Esophagus (tissue), 2 donors: ENCODE results near the gene PGAM5. TPM values are rescaled to one million over a fixed set of nuclear protein-coding genes. Genes with fewer than 3 reads are reported as not detected.

ENCODE experiments used
- H3K27ac ChIP-seq, 2 donors: one replicate each; pipeline ENCODE4 v1.5.1; 2013; ENCODE audit warnings: low read depth in 2 of 2, mild to moderate bottlenecking in 2 of 2, inconsistent platforms in 1 of 2, low read length in 1 of 2, moderate library complexity in 1 of 2
- H3K27me3 ChIP-seq, 2 donors: one replicate each; pipeline ENCODE4 v1.6.1; 2013; ENCODE audit warnings: low read length in 2 of 2, control low read depth in 1 of 2, mild to moderate bottlenecking in 1 of 2; ENCODE audit not compliant: insufficient read depth in 2 of 2, control insufficient read depth in 1 of 2
- H3K36me3 ChIP-seq, 2 donors: one replicate each; pipeline ENCODE4 v1.6.1; 2013; ENCODE audit warnings: low read length in 1 of 2; ENCODE audit not compliant: control insufficient read depth in 2 of 2, insufficient read depth in 2 of 2
- H3K4me1 ChIP-seq, 2 donors: one replicate each; pipeline ENCODE4 v1.6.1; 2013; ENCODE audit warnings: low read length in 1 of 2; ENCODE audit not compliant: control insufficient read depth in 2 of 2, insufficient read depth in 2 of 2
- H3K4me3 ChIP-seq, 2 donors: one replicate each; pipeline ENCODE4 v1.5.1; 2013; ENCODE audit warnings: low read length in 2 of 2, mild to moderate bottlenecking in 2 of 2, low read depth in 1 of 2, moderate library complexity in 1 of 2
- H3K9me3 ChIP-seq, 2 donors: one replicate each; pipeline ENCODE4 v1.6.1; 2013; ENCODE audit warnings: mild to moderate bottlenecking in 2 of 2, low read depth in 1 of 2, low read length in 1 of 2, moderate library complexity in 1 of 2; ENCODE audit not compliant: control insufficient read depth in 2 of 2, insufficient read depth in 1 of 2
- WGBS, 2 donors: extraction: QIAGEN DNeasy Blood & Tissue Kit; methylation state at CpG; one replicate each; pipeline ENCODE4 v1.1.7; 2013; 5-methylcytosine and 5-hydroxymethylcytosine counted together
- polyA plus RNA-seq, 2 donors: library from polyadenylated mRNA; stranded (reverse); fragments of 200-250 nt; gene quantifications; one replicate each; pipeline ENCODE4 v1.2.3, GENCODE V29; 2013
- donor health status: healthy with polysubstance abuse.
- donor health status: Bipolar disorder and iron deficiency.

PGAM5 gene
- polyA plus RNA-seq, 2 donors: 19.1 to 20.5 TPM

- 95 to 98% methylated on average over 12 of the region's 12 CpGs for WGBS, 2 donors
- no peak overlapping the region for H3K4me3 ChIP-seq
- H3K27me3 ChIP-seq: no peaks in the 10 kb centered on the region
- no peaks in the 10 kb centered on the region for H3K4me1 ChIP-seq
- H3K36me3 ChIP-seq: peaks cover 22 to 50% of the 10 kb centered on the region in 2 donors
- no peaks in the 10 kb centered on the region for H3K9me3 ChIP-seq
- H3K27ac ChIP-seq: no peak overlapping the region
These were observed 15.7 kb downstream of the PGAM5 start for GRCh38 chr12:132726386-132726785.

- no peak overlapping the region for H3K27ac ChIP-seq
- WGBS, 2 donors: 93 to 94% methylated on average over 37 of the region's 37 CpGs
- no peak overlapping the region for H3K4me3 ChIP-seq
- H3K9me3 ChIP-seq: no peaks in the 10 kb centered on the region
- H3K27me3 ChIP-seq: no peaks in the 10 kb centered on the region
- H3K36me3 ChIP-seq: peaks cover 26 to 57% of the 10 kb centered on the region in 2 donors
- no peaks in the 10 kb centered on the region for H3K4me1 ChIP-seq
These were observed 16.6 kb downstream of the PGAM5 start for GRCh38 chr12:132727091-132727794.

DNA sequence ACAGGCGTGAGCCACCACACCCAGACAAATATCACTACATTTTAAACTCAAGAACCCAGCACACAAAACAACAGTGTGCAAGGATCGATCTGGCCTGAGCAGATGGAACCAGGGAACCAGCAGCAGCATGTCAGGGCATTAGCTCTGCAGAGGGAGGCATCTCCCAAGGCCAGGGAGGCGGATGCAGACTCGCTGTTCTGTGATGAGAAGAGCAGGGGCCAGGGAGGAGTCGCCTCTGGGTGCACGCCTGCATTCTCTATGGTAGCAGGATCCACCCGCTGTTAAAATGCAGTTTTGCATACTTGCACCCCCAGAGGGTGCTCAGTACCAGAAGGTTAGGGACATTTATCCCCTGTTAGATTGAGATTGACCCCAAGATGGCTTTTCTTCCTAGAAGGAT lies 17.9 kb downstream of the PGAM5 start:
- peaks cover 23 to 63% of the 10 kb centered on the region in 2 donors for H3K36me3 ChIP-seq
- WGBS, 2 donors: 91 to 92% methylated on average over 7 of the region's 7 CpGs
- H3K4me3 ChIP-seq: no peak overlapping the region
- H3K4me1 ChIP-seq: no peaks in the 10 kb centered on the region
- H3K27me3 ChIP-seq: no peaks in the 10 kb centered on the region
- no peak overlapping the region for H3K27ac ChIP-seq
- no peaks in the 10 kb centered on the region for H3K9me3 ChIP-seq

GRCh38 chr12:132729541-132730320 lies 19.1 kb downstream of the PGAM5 start:
- no peaks in the 10 kb centered on the region for H3K27me3 ChIP-seq
- H3K4me1 ChIP-seq: no peaks in the 10 kb centered on the region
- no peak overlapping the region for H3K27ac ChIP-seq
- H3K4me3 ChIP-seq: no peak overlapping the region
- 87 to 90% methylated on average over 24 of the region's 24 CpGs for WGBS, 2 donors
- no peaks in the 10 kb centered on the region for H3K9me3 ChIP-seq
- H3K36me3 ChIP-seq: peaks cover 23 to 64% of the 10 kb centered on the region in 2 donors

GRCh38 chr12:132730353-132730752 lies 19.7 kb downstream of the PGAM5 start:
- H3K27ac ChIP-seq: no peak overlapping the region
- 95 to 96% methylated on average over 11 of the region's 11 CpGs for WGBS, 2 donors
- no peaks in the 10 kb centered on the region for H3K27me3 ChIP-seq
- no peaks in the 10 kb centered on the region for H3K9me3 ChIP-seq
- no peaks in the 10 kb centered on the region for H3K4me1 ChIP-seq
- no peak overlapping the region for H3K4me3 ChIP-seq
- H3K36me3 ChIP-seq: peaks cover 25 to 64% of the 10 kb centered on the region in 2 donors

GRCh38 chr12:132731574-132731973 lies 20.9 kb downstream of the PGAM5 start:
- Histone ChIP-seq H3K36me3 (peaks cover 31 to 66% of the 10 kb centered on the region in 2 donors), H3K9me3 (no peaks in the 10 kb centered on the region), H3K27ac (no peak overlapping the region), H3K4me3 (no peak overlapping the region), H3K27me3 (no peaks in the 10 kb centered on the region), H3K4me1 (no peaks in the 10 kb centered on the region)
- 83 to 88% methylated on average over 17 of the region's 17 CpGs for WGBS, 2 donors

GRCh38 chr12:132734206-132734605 lies 23.6 kb downstream of the PGAM5 start:
- H3K27ac ChIP-seq: no peak overlapping the region
- WGBS, 2 donors: 79 to 82% methylated on average over 10 of the region's 10 CpGs
- peaks cover 29 to 61% of the 10 kb centered on the region in 2 donors for H3K36me3 ChIP-seq
- no peaks in the 10 kb centered on the region for H3K4me1 ChIP-seq
- H3K4me3 ChIP-seq: no peak overlapping the region
- no peaks in the 10 kb centered on the region for H3K27me3 ChIP-seq
- no peaks in the 10 kb centered on the region for H3K9me3 ChIP-seq

- H3K27ac ChIP-seq: no peak overlapping the region
- H3K36me3 ChIP-seq: peaks cover 35 to 68% of the 10 kb centered on the region in 2 donors
- 93 to 94% methylated on average over 20 of the region's 20 CpGs for WGBS, 2 donors
- no peaks in the 10 kb centered on the region for H3K9me3 ChIP-seq
- H3K27me3 ChIP-seq: no peaks in the 10 kb centered on the region
- no peak overlapping the region for H3K4me3 ChIP-seq
- no peaks in the 10 kb centered on the region for H3K4me1 ChIP-seq
These were observed 24.9 kb downstream of the PGAM5 start for GRCh38 chr12:132735496-132735895.

DNA sequence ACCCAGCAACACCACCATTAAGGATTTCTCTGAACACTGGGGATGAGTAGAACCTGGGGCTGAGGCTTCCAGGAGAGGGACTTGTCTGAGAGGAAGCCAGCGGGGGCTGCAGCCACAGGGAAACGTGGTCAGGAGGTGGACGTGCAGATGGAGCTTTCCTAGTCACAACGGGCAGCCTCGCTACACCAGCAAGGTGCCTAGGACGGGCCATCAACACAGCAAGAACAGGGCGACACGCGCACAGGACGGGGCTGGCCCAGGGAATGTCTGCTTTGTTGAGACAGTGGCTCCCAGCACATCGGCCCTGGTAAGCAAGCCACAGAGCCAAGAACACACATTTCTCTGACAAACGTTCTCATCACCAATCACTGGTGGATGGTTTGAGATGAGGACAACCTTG lies 25.7 kb downstream of the PGAM5 start:
- Histone ChIP-seq H3K4me3 (no peak overlapping the region), H3K27ac (no peak overlapping the region), H3K9me3 (no peaks in the 10 kb centered on the region), H3K36me3 (peaks cover 41 to 71% of the 10 kb centered on the region in 2 donors), H3K27me3 (no peaks in the 10 kb centered on the region), H3K4me1 (no peaks in the 10 kb centered on the region)
- 93 to 94% methylated on average over 12 of the region's 12 CpGs for WGBS, 2 donors
